Endothelial cell of hepatic sinusoid (primary cell): ENCODE results near the gene TARBP1.

Experiments
- in situ Hi-C: cut with HindIII; loops from 2 replicates; pipeline ENCODE4 v1.10.0; 2017; ENCODE audit warnings: low sequenced_read_pairs

The TARBP1 gene

DNA sequence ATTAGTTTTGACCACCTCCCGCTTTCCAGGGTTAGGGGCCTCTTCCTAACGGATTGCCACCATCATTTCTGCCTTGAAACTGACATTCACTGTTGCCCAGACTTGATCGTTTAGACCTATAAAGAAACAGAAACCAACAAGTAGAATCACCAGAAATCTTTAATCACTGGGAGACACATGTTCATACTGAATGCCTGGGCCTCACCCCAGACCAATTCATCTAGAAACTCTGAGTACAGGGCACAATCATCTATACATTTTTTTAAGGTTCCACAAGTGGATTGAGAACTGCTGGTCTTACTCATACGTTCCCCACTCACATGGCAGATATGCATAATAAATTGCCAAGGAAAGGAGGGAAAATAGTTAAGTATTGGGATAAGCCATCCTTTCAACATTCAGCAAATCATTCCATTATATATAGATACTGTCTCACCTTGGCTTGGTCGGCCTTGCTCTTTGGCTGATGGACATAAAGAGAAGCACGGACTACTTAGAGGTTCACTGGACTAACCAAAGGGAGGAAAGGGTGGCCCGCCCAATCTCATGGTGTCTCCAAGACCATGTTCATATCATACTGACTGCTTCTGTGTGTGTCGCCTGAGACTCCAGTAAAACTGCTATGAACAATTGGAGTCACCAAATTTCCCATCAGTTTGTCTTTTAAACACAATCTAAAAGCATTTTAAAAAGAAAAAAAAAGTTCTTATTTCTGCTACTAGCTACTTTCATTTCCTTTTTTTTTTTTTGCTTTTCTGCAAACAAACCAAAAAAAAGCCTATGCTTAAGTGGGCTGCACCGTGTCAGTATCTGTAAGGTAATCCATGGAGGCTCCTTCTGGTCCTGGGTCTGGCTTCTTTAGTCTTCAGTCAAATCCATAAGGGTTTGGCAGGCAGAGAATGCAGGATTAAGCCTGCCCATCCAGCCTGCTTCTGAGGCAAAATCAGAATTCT lies 9.4 kb upstream of the TARBP1 start:
- in situ Hi-C loops: loop anchor here (10.0 kb wide), 1 partner anchor 216 kb away; no protein-coding TSS in a partner anchor

DNA sequence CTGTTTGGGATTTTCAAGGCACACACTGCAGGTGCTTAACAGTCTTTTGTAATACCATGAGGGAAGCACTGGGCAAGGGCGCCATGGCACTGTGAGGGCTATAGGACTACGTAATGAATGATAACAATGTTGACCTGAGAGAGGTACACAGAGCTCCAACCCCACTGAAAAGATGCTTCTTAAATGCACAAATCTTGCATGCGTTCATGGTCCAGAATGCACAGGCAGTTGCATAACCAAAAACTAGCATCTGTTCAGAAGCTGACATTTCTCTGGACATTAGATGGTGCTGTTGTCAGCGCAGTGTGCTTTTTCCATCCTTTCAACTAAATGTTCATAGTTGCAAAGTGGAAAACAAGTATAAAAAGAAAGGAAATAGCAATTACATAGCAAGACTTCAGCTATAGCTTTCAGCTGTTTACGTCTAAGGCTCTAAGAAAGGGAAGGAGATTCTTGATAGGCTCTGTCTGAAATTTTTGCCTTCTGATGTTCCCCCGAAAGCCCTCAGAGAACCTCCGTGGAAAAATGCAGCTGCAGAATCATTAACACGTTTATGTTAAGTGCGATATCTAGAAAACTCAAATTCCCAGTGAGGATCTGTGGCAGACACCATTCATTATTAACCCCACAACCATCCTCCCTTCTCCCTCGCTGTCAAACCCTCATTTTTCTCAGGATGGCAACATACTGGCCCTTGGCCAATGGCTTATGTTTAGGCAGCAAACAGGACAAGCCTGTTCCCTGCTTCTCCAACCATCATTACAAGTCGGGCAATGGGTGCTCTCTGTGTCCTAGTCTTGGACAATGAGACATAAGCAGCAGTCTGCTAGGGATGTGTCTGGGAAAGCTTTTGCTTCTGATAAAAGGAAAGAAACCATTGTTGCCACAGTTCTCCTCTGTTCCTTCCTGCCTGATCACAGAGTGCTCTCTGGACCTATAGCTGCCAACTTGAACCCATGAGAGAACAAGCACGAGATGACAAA lies 8.2 kb upstream of the TARBP1 start:
- in situ Hi-C loops: loop anchor here (10.0 kb wide), 1 partner anchor 218 kb away; no protein-coding TSS in a partner anchor

DNA sequence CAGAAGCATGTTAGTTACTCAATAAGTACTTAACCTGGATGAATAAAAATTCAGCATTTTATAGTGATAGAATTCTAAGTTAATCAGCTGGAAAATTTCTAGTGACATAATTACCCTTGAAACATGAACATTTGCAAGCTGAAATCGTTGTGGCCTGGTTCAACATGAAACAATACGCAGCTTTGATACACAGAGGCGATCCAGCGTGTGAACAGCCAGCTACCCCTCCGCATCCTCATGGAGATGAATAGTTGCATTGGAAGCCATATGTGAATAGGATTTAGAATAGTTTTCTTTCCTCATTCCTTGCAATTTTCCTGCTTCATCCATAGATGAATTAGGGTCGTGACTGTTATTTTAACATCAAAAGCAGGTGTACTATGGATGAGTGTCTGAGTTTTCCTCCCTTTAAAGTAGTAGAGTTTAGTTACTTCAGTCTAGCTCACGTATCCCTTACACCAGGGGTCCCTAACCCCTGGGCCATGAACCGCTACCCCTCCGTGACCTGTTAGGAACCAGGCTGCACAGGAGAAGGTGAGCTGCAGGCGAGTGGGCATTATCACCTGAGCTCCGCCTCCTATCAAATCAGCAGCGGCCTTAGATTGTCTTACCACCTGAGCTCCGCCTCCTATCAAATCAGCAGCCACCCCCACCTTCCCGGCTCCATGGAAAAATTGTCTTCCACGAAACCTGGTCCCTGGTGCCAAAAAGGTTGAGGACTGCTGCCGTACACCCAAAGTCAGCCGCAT lies 6.2 kb upstream of the TARBP1 start:
- in situ Hi-C loops: loop anchor here (5.0 to 10.0 kb wide), 2 partner anchors 220 to 492 kb away; no protein-coding TSS in a partner anchor

DNA sequence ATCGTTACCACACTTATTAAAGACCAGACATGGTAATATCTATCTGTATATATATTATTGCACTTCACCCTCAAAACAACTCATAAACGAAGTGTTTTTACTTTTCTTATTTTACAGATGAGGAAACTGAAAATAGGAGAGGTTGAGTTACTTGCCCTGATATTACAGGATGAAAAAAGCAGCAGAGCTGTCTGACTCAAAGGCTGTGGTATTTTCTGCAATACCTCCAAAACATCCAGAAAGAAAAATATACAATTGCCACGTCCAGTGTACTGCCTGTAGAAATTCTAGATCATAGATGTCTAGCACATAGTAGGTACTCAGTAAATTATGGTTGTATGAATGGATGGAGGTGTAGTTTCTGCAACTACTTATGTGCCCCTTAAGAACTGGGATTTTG lies 5.2 kb upstream of the TARBP1 start:
- in situ Hi-C loops: loop anchor here (5.0 to 10.0 kb wide), 2 partner anchors 221 to 493 kb away; no protein-coding TSS in a partner anchor

DNA sequence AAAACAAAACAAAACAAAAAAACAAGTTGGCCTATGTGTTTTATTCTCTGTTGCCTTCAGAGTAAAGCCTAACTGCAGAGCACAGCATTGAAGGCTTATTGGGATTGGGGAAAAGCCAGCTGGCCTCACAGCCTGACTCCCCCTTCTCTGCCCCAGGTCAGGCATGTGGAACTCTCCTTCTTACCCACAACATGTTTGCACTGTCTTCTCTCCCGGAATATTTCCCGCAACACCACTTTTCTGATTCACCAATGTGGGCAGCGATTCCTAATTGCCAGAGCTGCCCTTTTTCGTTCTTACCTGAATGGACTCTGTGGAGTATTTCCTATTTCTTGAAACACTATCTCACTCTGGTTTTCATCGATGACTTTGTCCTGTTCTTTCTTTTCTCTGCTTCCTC lies 2.8 kb upstream of the TARBP1 start:
- in situ Hi-C loops: loop anchor here (5.0 to 10.0 kb wide), 2 partner anchors 223 to 496 kb away; no protein-coding TSS in a partner anchor

DNA sequence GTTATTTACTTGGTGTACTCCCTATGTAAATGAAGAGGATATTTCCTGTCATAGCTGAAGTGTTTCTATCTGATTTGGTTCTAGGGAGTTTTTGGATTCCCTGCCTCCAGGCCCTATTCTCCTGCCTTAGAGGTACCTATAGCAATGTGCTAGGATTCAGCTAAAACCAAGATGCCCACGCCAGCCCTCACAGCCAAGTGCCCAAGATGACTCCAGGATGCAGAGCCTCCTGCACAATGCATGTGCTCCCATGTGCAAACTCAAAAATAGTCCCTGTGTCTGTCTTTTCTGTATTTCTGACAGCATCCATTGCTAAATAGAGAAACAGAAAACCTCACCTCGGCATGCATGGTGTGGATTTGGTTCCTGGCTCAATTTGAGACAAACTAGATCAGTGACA lies 887 bp upstream of the TARBP1 start:
- in situ Hi-C loops: loop anchor here (5.0 to 10.0 kb wide), 2 partner anchors 225 to 497 kb away; no protein-coding TSS in a partner anchor

DNA sequence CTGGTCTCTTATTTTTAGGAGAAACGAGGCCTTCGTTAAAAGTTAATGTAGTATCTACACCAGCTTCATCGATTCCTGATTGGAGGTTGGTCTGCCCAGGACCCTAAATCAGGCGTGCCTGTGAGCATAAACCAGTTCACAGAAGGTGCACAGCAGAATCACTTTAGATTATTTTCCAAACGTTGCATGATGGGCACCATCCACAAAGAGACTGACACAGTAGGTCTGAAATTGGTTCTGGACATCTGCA lies 256 bp upstream of the TARBP1 start:
- in situ Hi-C loops: no loop called here

DNA sequence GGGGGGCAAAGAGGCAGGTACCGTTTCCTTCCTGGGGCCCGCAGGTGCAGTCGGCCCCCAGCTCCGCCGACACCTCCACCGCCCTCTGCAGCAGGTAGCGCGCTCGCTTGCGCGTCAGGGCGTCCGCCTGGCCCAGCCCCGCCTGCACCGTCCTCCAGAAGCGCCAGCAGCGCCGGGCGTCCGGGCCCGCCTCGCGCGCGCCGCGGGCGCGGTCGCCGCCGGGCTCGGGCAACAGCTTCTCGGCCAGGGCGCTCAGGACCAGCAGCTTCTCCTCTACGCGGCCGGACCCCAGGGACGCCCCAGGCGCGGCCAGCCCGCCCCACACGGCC lies 863 bp downstream of the TARBP1 start:
- in situ Hi-C loops: no loop called here

DNA sequence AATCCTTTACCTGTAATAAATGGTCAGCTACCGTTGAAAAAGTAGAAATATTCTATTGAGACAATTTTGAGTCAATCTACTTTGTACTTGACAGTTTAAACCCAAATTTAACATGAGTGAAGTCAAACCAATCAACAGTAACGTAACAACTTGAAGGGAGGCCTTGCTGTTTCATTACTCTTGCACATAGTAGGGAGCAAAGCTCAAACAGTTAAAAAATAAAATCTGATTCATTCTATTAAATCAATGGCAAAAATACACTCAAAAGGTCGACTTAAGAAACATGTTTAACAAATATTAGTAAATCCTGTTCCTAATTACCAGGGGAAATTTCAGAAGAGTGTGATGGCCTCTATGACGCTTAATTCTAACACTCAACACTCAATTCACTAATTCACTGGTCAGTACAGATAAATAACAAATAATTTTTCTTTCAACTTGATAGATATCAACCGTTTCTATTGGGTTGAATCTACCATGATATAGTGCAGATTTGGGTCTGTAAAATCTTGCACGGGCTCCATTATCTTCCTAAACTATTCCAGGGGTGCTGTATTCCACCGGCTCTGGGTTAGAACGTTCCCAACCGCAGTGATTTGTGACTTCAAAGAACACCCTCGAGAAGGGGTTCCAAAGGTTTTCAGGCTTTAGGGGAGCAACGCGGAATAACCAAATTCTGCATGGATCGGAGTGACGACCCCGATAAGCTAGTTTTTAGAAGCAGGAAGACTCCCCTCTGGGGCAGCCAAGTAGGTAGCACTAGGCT lies 1.4 kb downstream of the TARBP1 start:
- in situ Hi-C loops: no loop called here

DNA sequence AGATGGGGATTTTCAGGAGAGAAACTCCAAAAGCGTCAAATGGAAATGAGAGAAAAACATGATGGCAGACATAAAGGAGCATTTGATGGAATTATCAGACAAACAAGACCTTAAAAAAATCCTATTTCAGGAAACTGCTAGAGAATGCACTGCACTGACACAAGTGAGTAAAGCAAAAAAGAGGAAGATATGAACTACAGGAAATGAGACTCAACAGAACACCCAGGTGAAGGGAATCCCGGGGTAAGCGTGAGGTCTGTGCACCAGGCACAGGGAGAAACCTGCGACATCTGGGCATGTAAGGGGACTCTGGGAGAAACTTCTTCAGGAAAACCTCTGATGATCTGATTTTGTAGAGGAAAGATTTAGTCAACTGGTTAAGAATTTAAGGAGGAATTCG lies 2.8 kb downstream of the TARBP1 start:
- in situ Hi-C loops: no loop called here

DNA sequence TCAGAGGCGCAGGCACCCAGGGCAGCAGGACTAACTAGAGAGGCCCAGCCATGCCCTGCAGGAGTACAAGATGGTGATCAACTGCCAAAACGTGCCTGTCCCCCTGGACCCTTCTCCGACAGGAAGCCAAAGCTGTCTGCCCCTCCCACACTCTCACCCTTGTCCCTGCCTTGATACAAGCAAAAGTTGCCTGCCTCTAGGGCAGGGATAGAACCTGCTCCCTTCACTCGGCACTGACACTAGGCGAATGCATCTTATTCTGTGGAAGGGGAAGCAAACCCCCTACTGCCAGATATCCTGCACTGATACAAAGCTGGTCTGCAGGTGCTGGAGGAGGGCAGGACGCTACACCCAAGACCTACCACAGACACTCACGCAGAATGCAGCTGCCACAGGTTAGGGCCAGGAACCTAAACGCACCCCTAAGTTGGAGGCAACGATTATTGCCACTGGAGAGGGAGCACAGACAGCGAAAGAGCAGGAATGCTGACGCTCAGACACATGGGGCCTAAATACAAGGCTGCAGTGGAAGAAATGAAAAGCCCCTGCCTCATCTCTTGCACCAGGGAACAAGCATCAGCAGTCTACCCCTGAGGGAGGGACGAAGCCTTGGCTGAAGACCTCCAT lies 3.7 kb downstream of the TARBP1 start:
- in situ Hi-C loops: no loop called here

DNA sequence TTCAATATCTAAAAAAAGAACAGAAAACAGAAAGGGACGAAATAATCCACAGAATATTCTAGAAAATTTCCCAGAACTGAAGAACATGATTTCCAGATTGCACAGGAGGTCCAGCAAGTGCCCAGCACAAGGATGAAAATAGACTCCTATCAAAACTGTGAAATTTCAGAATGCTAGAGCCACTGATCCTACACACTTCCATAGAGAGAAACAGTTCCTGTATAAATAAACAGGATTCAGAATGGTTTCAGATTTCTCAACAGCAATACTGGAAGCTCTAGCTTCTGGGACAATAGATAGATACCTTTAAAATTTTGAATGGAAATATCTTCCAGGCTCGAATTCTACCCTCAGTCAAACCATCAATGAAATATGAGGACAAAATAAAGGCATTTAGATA lies 4.6 kb downstream of the TARBP1 start:
- in situ Hi-C loops: no loop called here

DNA sequence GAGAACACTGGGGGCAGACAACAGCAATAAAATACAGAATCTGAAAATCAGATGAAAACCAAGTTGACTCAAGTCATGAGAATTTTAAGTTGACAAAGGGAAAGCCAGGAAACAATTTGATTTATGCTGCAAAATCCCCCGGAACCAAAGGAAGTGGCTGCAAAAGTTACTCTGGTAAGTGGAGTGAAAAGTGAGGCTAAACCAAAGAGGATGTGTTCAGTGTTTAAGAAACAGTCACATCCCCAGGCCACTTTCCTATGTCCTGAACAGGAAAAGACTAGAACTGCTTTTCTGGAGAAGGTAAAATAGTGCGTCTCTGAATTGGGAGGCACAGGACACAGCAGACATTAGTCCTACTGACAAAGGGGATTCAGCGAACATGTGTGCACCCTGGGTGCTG lies 5.9 kb downstream of the TARBP1 start:
- in situ Hi-C loops: no loop called here

DNA sequence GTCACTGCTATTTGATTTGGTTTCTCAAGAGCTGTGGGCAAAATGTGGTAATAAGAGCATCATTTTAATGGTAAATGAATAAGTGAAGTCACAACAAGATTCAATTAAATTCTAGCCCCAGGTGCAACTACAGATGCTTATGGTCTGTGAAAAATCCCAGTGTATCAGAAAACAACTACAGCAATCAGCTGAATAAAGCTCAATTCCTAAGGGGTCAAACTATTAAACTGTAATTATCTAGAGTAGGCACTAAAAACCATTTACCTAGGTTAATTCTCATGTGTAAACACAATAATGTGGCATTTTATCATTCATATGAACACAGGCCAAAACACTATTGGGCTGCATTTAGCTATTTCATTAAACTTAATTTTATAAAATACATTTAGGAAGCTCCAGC lies 9.6 kb downstream of the TARBP1 start:
- in situ Hi-C loops: no loop called here

DNA sequence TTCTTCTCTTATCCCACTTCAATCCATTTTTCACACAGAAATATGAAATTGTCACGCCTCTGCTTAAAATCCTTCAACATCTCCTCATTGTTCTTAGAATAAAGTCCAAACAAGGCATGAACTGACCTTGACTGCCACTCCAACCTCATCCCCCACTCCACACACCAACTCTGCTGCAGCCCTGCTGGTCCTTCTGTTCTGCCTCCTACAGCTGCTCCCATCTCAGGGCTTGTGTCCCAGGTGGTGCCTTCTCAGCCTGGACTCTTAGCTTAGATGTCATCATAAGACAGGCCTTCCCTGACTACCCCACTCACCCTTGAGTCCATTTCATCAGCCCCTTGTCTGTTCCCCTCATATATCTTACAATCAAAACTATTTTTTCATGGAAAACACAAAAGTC lies 10.4 kb downstream of the TARBP1 start:
- in situ Hi-C loops: no loop called here

DNA sequence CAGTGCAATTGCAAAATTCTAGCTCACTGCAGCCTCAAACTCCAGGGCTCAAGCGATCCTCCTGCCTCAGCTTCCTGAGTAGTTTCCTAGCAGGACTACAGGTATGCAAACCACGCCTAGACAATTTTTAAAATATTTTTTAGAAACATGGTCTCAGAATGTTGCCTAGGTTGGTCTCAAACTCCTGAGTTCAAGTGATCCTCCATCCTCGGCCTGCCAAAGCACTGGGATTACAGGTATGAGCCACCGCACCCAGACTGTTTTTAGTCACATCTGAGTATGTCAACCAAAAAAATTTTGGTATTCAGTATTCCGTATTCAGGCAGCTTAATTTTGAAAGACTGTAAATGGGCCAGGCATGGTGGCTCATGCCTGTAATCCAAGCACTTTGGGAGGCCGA lies 11.2 kb downstream of the TARBP1 start:
- in situ Hi-C loops: no loop called here

DNA sequence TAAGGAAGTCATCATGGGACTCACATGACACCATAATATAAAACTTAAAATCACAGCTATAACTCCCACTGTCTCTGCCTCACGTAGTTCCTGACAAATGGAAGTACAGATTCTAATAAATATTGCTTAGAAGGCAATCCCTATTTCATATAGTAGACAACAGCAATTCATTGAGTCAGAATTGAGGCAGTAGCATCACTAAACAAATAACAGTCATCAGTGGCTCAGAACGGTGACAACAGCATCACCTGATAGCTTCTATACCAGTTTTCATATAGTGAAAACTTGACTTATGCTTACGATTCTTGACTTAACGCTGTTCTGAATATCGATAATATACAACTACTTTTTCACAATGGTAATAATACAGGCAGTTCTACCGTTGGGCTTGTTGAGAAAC lies 12.0 kb downstream of the TARBP1 start:
- in situ Hi-C loops: no loop called here

DNA sequence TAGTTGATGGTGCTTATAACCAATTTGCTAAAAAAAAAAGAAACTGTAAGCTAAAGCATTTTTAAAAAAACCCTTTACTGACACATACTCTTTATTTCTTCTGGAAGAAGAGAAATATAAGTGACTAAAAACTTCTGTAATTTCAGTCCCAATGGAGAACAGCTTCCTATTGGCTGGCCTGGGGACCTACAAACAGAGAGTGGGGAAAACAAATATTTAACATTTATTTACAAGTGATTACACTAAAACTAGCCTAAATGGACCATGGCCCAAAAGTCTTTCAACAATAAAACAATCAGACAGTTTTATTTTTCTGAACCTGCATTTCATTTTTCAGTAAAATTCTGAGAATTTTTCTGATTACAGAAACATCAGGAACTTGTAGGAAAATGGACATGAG lies 15.2 kb downstream of the TARBP1 start:
- in situ Hi-C loops: no loop called here

DNA sequence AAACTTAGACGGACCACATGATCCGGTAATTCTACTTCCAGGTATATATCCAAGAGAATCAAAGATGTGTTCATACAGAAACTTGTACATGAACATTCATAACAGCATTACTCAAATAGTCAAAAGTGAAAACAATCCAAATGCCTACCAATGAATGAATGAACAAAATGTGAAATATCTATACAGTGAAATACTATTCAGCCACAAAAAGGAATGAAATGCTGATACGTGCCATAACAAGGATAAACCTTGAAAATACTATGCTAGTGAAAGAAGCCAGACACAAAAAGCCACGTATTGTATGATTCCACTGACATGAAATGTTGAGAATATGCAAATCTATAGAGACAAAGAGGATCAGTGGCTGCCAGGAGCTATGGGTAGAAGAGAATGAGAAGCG lies 18.3 kb downstream of the TARBP1 start:
- in situ Hi-C loops: no loop called here
